Measurements from ENCODE around the gene PGGT1B. TPM values are rescaled to one million over a fixed set of nuclear protein-coding genes. Genes with fewer than 3 reads are reported as not detected.

The PGGT1B gene
- total and polyA plus RNA-seq, 9 of the 15 experiments (the other 6 are each of a cell fraction or from before 2014, with no cell fraction given) = 5.3 to 33.7 (median 19.8) TPM

DNA sequence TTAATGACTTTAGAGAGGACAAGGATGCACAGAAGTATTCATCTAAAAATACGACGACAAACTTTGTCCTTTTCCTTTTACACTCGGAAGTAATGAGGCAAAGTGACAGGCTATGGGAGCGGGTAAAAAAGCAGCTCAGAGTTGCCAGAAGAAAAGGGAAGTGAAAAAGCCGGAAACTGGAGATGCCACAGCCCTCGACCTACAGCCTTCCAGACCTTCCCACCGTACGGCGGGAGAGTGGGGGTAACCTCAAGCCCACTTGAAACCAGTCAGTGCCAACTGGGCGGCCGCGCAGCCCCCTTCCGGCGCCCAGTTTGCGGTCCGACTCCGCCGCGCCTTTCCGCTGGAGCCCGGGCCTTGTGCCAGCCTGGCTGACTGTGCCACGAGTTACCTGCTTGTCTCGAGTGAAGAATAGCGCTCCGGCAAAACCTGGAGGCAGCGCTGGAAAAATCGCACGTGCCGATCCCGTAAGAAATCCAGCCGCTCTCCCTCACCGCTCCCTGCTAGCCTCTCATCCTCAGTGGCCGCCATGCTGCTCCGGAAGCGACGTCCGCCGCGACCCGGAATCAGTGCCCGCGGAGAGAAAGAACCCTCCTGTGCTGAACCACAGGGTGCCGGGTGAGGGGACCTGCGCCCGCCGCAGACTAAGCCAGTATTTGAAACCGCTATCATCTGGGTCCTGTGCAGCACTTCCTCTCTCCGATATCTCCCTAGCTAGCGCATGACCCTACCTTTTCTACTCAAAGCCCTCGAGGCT is at the start of gene PGGT1B (continued):
- TF ChIP-seq ZBTB9 (CRISPR knock-in tag; IDR thresholded peaks at IDR 0.05) (peak; percentile 72; the same call in 1 of the 2 replicates), FOXA3 (CRISPR knock-in tag; conservative IDR thresholded peaks at IDR 0.05 in 1 of 2, IDR thresholded peaks at IDR 0.05 in 1 of 2) (no peak), STAT5B (CRISPR knock-in tag; IDR thresholded peaks at IDR 0.05) (no peak), ZNF583 (CRISPR knock-in tag; IDR thresholded peaks at IDR 0.05) (0 out of 2 replicates have a peak, but pooled peaks have one; percentile 28), SIX5 (IDR thresholded peaks at IDR 0.05; ENCODE audit: borderline replicate concordance in 1 of 2, insufficient read depth in 1 of 2, low read depth in 1 of 2, low read length in 2 of 2) (no peak; a peak in 1 of 4 replicates), NEUROD1 (IDR thresholded peaks at IDR 0.05; ENCODE audit: borderline replicate concordance, low read depth, low read length, partially characterized antibody) (no peak), RB1 (IDR thresholded peaks at IDR 0.05; ENCODE audit: low read depth) (peak; percentile 55; the same call in 1 of the 2 replicates), ZNF133 (CRISPR knock-in tag; IDR thresholded peaks at IDR 0.05) (no peak), TCF3 (CRISPR knock-in tag; IDR thresholded peaks at IDR 0.05) (no peak; the same call in 1 of the 2 replicates), ZNF551 (CRISPR knock-in tag; IDR thresholded peaks at IDR 0.05) (no peak), MLX (CRISPR knock-in tag; conservative IDR thresholded peaks at IDR 0.05) (no peak)
- TF ChIP-seq, protein P1, sequence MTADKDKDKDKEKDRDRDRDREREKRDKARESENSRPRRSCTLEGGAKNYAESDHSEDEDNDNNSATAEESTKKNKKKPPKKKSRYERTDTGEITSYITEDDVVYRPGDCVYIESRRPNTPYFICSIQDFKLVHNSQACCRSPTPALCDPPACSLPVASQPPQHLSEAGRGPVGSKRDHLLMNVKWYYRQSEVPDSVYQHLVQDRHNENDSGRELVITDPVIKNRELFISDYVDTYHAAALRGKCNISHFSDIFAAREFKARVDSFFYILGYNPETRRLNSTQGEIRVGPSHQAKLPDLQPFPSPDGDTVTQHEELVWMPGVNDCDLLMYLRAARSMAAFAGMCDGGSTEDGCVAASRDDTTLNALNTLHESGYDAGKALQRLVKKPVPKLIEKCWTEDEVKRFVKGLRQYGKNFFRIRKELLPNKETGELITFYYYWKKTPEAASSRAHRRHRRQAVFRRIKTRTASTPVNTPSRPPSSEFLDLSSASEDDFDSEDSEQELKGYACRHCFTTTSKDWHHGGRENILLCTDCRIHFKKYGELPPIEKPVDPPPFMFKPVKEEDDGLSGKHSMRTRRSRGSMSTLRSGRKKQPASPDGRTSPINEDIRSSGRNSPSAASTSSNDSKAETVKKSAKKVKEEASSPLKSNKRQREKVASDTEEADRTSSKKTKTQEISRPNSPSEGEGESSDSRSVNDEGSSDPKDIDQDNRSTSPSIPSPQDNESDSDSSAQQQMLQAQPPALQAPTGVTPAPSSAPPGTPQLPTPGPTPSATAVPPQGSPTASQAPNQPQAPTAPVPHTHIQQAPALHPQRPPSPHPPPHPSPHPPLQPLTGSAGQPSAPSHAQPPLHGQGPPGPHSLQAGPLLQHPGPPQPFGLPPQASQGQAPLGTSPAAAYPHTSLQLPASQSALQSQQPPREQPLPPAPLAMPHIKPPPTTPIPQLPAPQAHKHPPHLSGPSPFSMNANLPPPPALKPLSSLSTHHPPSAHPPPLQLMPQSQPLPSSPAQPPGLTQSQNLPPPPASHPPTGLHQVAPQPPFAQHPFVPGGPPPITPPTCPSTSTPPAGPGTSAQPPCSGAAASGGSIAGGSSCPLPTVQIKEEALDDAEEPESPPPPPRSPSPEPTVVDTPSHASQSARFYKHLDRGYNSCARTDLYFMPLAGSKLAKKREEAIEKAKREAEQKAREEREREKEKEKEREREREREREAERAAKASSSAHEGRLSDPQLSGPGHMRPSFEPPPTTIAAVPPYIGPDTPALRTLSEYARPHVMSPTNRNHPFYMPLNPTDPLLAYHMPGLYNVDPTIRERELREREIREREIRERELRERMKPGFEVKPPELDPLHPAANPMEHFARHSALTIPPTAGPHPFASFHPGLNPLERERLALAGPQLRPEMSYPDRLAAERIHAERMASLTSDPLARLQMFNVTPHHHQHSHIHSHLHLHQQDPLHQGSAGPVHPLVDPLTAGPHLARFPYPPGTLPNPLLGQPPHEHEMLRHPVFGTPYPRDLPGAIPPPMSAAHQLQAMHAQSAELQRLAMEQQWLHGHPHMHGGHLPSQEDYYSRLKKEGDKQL (CRISPR knock-in tag; IDR thresholded peaks at IDR 0.05; ENCODE audit: borderline replicate concordance) = no peak
- TF ChIP-seq, protein P2, sequence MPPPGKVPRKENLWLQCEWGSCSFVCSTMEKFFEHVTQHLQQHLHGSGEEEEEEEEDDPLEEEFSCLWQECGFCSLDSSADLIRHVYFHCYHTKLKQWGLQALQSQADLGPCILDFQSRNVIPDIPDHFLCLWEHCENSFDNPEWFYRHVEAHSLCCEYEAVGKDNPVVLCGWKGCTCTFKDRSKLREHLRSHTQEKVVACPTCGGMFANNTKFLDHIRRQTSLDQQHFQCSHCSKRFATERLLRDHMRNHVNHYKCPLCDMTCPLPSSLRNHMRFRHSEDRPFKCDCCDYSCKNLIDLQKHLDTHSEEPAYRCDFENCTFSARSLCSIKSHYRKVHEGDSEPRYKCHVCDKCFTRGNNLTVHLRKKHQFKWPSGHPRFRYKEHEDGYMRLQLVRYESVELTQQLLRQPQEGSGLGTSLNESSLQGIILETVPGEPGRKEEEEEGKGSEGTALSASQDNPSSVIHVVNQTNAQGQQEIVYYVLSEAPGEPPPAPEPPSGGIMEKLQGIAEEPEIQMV (tag; conservative IDR thresholded peaks at IDR 0.05; ENCODE audit: low read depth) = no peak
- TF ChIP-seq, protein P3, sequence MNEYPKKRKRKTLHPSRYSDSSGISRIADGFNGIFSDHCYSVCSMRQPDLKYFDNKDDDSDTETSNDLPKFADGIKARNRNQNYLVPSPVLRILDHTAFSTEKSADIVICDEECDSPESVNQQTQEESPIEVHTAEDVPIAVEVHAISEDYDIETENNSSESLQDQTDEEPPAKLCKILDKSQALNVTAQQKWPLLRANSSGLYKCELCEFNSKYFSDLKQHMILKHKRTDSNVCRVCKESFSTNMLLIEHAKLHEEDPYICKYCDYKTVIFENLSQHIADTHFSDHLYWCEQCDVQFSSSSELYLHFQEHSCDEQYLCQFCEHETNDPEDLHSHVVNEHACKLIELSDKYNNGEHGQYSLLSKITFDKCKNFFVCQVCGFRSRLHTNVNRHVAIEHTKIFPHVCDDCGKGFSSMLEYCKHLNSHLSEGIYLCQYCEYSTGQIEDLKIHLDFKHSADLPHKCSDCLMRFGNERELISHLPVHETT (CRISPR knock-in tag; conservative IDR thresholded peaks at IDR 0.05 in 1 of 2, IDR thresholded peaks at IDR 0.05 in 1 of 2) = peak in 1 of 2 experiments; percentile 73; a peak in 2 of 4 replicates
